Activated naive CD4-positive, alpha-beta T cell treated with anti-CD3 and anti-CD28 coated beads, Interleukin-2, amount 50 U/mL, for 72 hours (primary cell): ENCODE measurements around the gene TTC39A. TPM values are rescaled to one million over a fixed set of nuclear protein-coding genes. Genes with fewer than 3 reads are reported as not detected.

Source experiments
- ATAC-seq, 2 donors: fragments of 150-1000 bp; cut with Tn5 transposase; 2 replicates each; pipeline ENCODE4 v1.10.0; 2021; ENCODE audit warnings: mild to moderate bottlenecking in 2 of 2, moderate library complexity in 2 of 2
- DNase-seq, 2 donors: peaks; one replicate each; pipeline ENCODE4 v3.0.0; 2021 to 2022; ENCODE audit warnings: low spot score in 2 of 2
- H3K27ac Mint-ChIP-seq, 2 donors: one replicate each; pipeline ENCODE4 v1.8.0; 2022; ENCODE audit warnings: mild to moderate bottlenecking in 2 of 2, mixed read lengths in 2 of 2
- H3K36me3 Mint-ChIP-seq, 2 donors: one replicate each; pipeline ENCODE4 v1.8.0; 2022; ENCODE audit warnings: mixed read lengths in 2 of 2
- H3K9me3 Mint-ChIP-seq, 2 donors: one replicate each; pipeline ENCODE4 v1.8.0; 2022; ENCODE audit warnings: mixed read lengths in 2 of 2
- total RNA-seq, 2 donors: library from RNA; stranded (reverse); gene quantifications; one replicate each; pipeline ENCODE4 v1.2.3, GENCODE V29; 2022

TTC39A gene
- total RNA-seq, 2 donors from 2014 or later: 0.61 to 1.1 TPM

GRCh38 chr1:51308636-51309035 lies 21.7 kb downstream of the TTC39A start:
- ATAC-seq: no peak
- no peak for DNase-seq
- Mint-ChIP-seq H3K9me3 (no peaks in the 10 kb centered on the region), H3K36me3 (no peaks in the 10 kb centered on the region), H3K27ac (no peak overlapping the region)

- Mint-ChIP-seq H3K9me3 (no peaks in the 10 kb centered on the region), H3K36me3 (no peaks in the 10 kb centered on the region), H3K27ac (peak overlapping the region in 1 of 2 donors; percentile 15)
- no peak for DNase-seq
- no peak for ATAC-seq
Observed at GRCh38 chr1:51306950-51307349, 23.4 kb downstream of the TTC39A start.

GRCh38 chr1:51305371-51305823 lies 25.0 kb downstream of the TTC39A start:
- Mint-ChIP-seq H3K9me3 (no peaks in the 10 kb centered on the region), H3K36me3 (no peaks in the 10 kb centered on the region), H3K27ac (no peak overlapping the region)
- DNase-seq (no peak), ATAC-seq (no peak)

GRCh38 chr1:51304360-51304759 lies 26.0 kb downstream of the TTC39A start:
- ATAC-seq (no peak), DNase-seq (no peak)
- Mint-ChIP-seq H3K9me3 (no peaks in the 10 kb centered on the region), H3K27ac (peak overlapping the region in 1 of 2 donors; percentile 54), H3K36me3 (no peaks in the 10 kb centered on the region)

- Mint-ChIP-seq H3K27ac (peak overlapping the region; percentile 54 to 65), H3K9me3 (no peaks in the 10 kb centered on the region), H3K36me3 (no peaks in the 10 kb centered on the region)
- no peak for DNase-seq
- peak; percentile 29 to 49 for ATAC-seq
Observed at GRCh38 chr1:51303751-51304251, 26.6 kb downstream of the TTC39A start.

- Mint-ChIP-seq H3K36me3 (no peaks in the 10 kb centered on the region), H3K27ac (peak overlapping the region in 1 of 2 donors; percentile 54), H3K9me3 (no peaks in the 10 kb centered on the region)
- ATAC-seq: no peak
- no peak for DNase-seq
Observed at GRCh38 chr1:51303315-51303714, 27.0 kb downstream of the TTC39A start.

- H3K36me3 Mint-ChIP-seq: no peaks in the 10 kb centered on the region
- ATAC-seq (no peak), DNase-seq (no peak)
- H3K9me3 Mint-ChIP-seq: no peaks in the 10 kb centered on the region
- no peak overlapping the region for H3K27ac Mint-ChIP-seq
Observed at GRCh38 chr1:51302746-51303145, 27.6 kb downstream of the TTC39A start.

GRCh38 chr1:51302270-51302669 lies 28.1 kb downstream of the TTC39A start:
- DNase-seq (no peak), ATAC-seq (no peak)
- Mint-ChIP-seq H3K27ac (no peak overlapping the region), H3K9me3 (no peaks in the 10 kb centered on the region), H3K36me3 (no peaks in the 10 kb centered on the region)

- DNase-seq: no peak
- Mint-ChIP-seq H3K27ac (peak overlapping the region in 1 of 2 donors; percentile 79), H3K9me3 (no peaks in the 10 kb centered on the region), H3K36me3 (no peaks in the 10 kb centered on the region)
- no peak for ATAC-seq
Observed at GRCh38 chr1:51301844-51302162, 28.6 kb downstream of the TTC39A start.

GRCh38 chr1:51301152-51301843 lies 29.1 kb downstream of the TTC39A start:
- peak; percentile 43 to 44 for ATAC-seq

GRCh38 chr1:51299981-51300670 lies 30.2 kb downstream of the TTC39A start:
- ATAC-seq (no peak), DNase-seq (no peak)

More at GRCh38 chr1:51301152-51301843, 29.1 kb downstream of the TTC39A start:
- Mint-ChIP-seq H3K36me3 (no peaks in the 10 kb centered on the region), H3K9me3 (no peaks in the 10 kb centered on the region), H3K27ac (no peak overlapping the region)
- DNase-seq: no peak

GRCh38 chr1:51299185-51299885 lies 31.0 kb downstream of the TTC39A start:
- ATAC-seq (no peak), DNase-seq (no peak)
- Mint-ChIP-seq H3K27ac (no peak overlapping the region), H3K9me3 (no peaks in the 10 kb centered on the region), H3K36me3 (no peaks in the 10 kb centered on the region)

More at GRCh38 chr1:51299981-51300670, 30.2 kb downstream of the TTC39A start:
- H3K9me3 Mint-ChIP-seq: no peaks in the 10 kb centered on the region
- H3K36me3 Mint-ChIP-seq: no peaks in the 10 kb centered on the region
- H3K27ac Mint-ChIP-seq: no peak overlapping the region

GRCh38 chr1:51298322-51298705 lies 32.0 kb downstream of the TTC39A start:
- Mint-ChIP-seq H3K36me3 (no peaks in the 10 kb centered on the region), H3K27ac (no peak overlapping the region)

GRCh38 chr1:51297401-51298321 lies 32.7 kb downstream of the TTC39A start:
- no peaks in the 10 kb centered on the region for H3K9me3 Mint-ChIP-seq
- DNase-seq (no peak), ATAC-seq (no peak)
- no peaks in the 10 kb centered on the region for H3K36me3 Mint-ChIP-seq
- peak overlapping the region; percentile 77 to 93 for H3K27ac Mint-ChIP-seq

More at GRCh38 chr1:51298322-51298705, 32.0 kb downstream of the TTC39A start:
- DNase-seq (no peak), ATAC-seq (no peak)
- H3K9me3 Mint-ChIP-seq: no peaks in the 10 kb centered on the region

GRCh38 chr1:51296383-51297357 lies 33.7 kb downstream of the TTC39A start:
- H3K9me3 Mint-ChIP-seq: no peaks in the 10 kb centered on the region
- no peaks in the 10 kb centered on the region for H3K36me3 Mint-ChIP-seq
- ATAC-seq (peak; percentile 77 to 81), DNase-seq (peak; percentile 84 to 91)
- peak overlapping the region; percentile 60 to 77 for H3K27ac Mint-ChIP-seq
